NB4 (cell line): ENCODE measurements around the gene EIF2S3.

Experiments used
- DNase-seq: peaks from one replicate; pipeline ENCODE4 v3.0.0; 2010; ENCODE audit warnings: low read depth
- H3K4me3 ChIP-seq: one replicate; pipeline ENCODE4 v1.5.1; 2011; ENCODE audit warnings: mild to moderate bottlenecking, low read depth, low read length, moderate library complexity
- CTCF ChIP-seq: IDR thresholded peaks from one replicate; pipeline ENCODE4 v1.5.1; 2012; ENCODE audit warnings: low read depth, low read length
- MYC ChIP-seq: IDR thresholded peaks from 2 replicates; pipeline ENCODE4 v1.6.1; 2011; ENCODE audit warnings: low read depth, low read length
- POLR2A ChIP-seq: IDR thresholded peaks from 2 replicates; pipeline ENCODE4 v1.6.1; 2011; ENCODE audit warnings: mild to moderate bottlenecking; ENCODE audit not compliant: insufficient read length; ENCODE audit errors: extremely low read depth
- TF ChIP-seq, protein P1 (sequence below): IDR thresholded peaks from 2 replicates; pipeline ENCODE4 v1.6.1; 2011; ENCODE audit warnings: low read depth, low read length

Gene EIF2S3

GRCh38 chrX:24024819-24025740 lies 29.7 kb upstream of the EIF2S3 start:
- DNase-seq, result peak; percentile 93
- peak overlapping the region; percentile 91 for H3K4me3 ChIP-seq
- TF ChIP-seq POLR2A, result peak; percentile 95
- TF ChIP-seq, protein P1, sequence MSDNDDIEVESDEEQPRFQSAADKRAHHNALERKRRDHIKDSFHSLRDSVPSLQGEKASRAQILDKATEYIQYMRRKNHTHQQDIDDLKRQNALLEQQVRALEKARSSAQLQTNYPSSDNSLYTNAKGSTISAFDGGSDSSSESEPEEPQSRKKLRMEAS, result no peak
- TF ChIP-seq MYC, result no peak

DNA sequence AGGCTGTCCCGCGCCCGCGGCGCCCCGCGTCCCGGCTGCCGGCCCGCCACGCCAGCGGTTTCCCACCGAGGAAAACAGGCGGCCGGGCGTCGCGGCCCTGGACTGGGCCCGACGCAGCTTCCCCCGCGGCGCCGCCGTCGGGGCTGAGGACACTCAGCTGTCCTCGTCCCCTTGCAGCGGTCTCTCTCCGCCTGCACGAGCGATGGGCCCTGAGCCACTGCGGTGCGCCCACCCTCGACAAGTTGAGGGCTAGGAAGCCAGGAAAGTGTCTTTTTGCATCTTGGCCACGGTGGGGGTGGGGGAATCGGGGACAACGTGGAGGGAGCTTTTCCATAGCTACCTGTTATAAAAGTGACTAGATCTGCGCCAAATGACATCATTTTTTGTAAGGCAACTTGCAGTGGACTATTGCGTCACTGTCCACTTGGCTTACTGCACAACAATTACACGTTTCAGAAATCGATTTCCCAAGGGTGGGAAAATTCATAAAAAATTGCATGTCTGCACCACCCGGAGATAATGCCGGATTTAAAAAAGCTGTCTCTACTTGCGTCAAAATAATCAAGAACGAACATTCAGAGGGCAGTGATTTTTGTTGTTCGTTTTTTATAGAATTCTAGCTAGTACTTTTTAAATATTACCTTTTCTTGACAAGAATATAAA lies 28.9 kb upstream of the EIF2S3 start:
- peak overlapping the region; percentile 66 for H3K4me3 ChIP-seq

DNA sequence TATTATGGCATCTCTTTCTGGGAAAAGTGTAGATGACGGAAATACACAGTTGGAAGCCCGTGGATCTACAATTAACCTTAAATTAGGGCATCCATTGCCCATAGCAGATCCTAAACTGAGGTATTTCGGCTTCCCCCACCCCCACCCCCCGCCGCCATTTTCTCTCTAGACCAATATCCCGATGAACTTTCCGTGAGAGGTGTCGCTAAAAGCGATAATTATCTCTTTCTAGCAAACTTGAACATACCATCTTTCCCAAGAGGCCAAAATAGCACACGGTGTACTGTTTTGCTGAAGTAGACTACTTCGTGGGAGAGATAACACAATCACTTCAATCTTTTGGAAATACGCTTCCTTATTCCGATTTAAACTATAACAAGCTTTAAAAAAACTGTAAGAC lies 28.3 kb upstream of the EIF2S3 start:
- DNase-seq, result peak; percentile 25
- H3K4me3 ChIP-seq, result peak overlapping the region; percentile 66
- no peak for TF ChIP-seq POLR2A
- TF ChIP-seq CTCF, result no peak
- TF ChIP-seq, protein P1, result no peak
- no peak for TF ChIP-seq MYC

More for the DNA sequence above, 28.9 kb upstream of the EIF2S3 start:
- no peak for TF ChIP-seq POLR2A
- TF ChIP-seq MYC, result peak; percentile 37; the same call in 1 of the 2 replicates
- DNase-seq, result peak; percentile 60

DNA sequence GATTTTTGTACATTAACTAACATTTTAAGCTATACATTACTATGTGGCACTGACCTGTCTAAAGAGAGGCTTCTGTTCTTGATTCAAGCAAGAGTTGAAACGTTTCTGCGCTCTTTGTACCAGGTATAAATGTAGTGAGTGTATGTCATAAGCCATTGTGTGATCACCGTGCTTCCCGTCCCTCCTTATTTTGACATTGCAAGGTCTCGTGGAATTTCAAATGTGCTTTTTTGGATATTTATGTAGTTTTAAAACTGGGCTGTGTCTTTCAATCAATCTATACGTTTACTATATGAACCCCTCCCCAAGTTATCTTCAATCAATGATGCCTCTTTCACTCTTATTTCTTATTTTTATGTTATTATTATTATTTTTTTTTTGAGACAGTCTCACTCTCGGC lies 27.7 kb upstream of the EIF2S3 start, which contains the start of gene KLHL15:
Gene KLHL15 (minus strand): TSS at position 101 of the 400 bp plus-strand sequence. CDS start 20,493 bp downstream, outside the sequence.
- H3K4me3 ChIP-seq, result peak within 1 kb of the TSS; percentile 66
- TF ChIP-seq MYC (no peak), POLR2A (no peak), CTCF (no peak)
- TF ChIP-seq, protein P1, result no peak
- no peak for DNase-seq

DNA sequence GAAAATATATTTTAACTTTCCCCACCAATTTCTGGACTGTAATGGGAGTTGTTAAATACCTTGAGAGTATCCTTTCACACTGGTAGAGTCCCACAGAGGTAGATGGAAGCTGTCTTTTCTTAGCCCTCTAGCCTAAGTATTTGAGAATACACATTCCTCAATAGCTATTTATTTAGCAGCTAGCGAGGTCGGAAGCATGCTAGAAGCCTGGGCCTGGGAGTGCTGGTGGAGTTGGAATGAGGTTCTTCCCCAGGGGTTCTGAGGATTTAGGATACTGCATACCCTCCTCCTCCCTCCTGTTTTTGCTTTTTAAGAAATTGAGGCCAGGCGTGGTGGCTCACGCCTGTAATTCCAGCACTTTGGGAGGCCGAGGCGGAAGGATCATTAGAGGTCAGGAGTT lies 26.8 kb upstream of the EIF2S3 start:
- TF ChIP-seq MYC, result no peak
- TF ChIP-seq, protein P1, result no peak
- TF ChIP-seq CTCF, result no peak
- TF ChIP-seq POLR2A, result no peak
- no peak overlapping the region for H3K4me3 ChIP-seq
- no peak for DNase-seq

GRCh38 chrX:24030597-24030996 lies 24.2 kb upstream of the EIF2S3 start:
- no peak overlapping the region for H3K4me3 ChIP-seq
- no peak for DNase-seq
- TF ChIP-seq, protein P1, result no peak
- TF ChIP-seq MYC, result no peak
- TF ChIP-seq CTCF, result no peak
- TF ChIP-seq POLR2A, result no peak
